OCI-LY1 (cell line): ENCODE results near the gene MGRN1.

Experiments used
- H2AFZ ChIP-seq: fragments of 200-600 bp; sonication (generic), shearing (Covaris generic); 2 replicates; pipeline ENCODE4 v1.6.0; 2014; ENCODE audit warnings: antibody characterized with exemption, mild to moderate bottlenecking, low read length
- H3F3A ChIP-seq: fragments of 200-600 bp; sonication (generic), shearing (Covaris generic); 2 replicates; pipeline ENCODE4 v1.6.0; 2014; ENCODE audit warnings: mild to moderate bottlenecking, antibody characterized with exemption, low read length, moderate library complexity; ENCODE audit not compliant: insufficient read depth
- H3K27ac ChIP-seq: fragments of 200-600 bp; sonication (generic); 2 replicates; pipeline ENCODE4 v1.5.1; 2014; ENCODE audit warnings: low read length, mixed run types, mild to moderate bottlenecking, low read depth; ENCODE audit not compliant: poor library complexity, severe bottlenecking
- H3K27me3 ChIP-seq: fragments of 200-600 bp; sonication (generic); 2 replicates; pipeline ENCODE4 v1.6.0; 2014; ENCODE audit warnings: antibody characterized with exemption, mild to moderate bottlenecking, low read length, moderate library complexity; ENCODE audit not compliant: insufficient read depth
- H3K36me3 ChIP-seq: fragments of 200-600 bp; sonication (generic); 2 replicates; pipeline ENCODE4 v1.6.1; 2014; ENCODE audit warnings: mild to moderate bottlenecking, antibody characterized with exemption, low read length, moderate library complexity, mixed read lengths; ENCODE audit not compliant: insufficient read depth
- H3K4me1 ChIP-seq: fragments of 200-600 bp; sonication (generic); 2 replicates; pipeline ENCODE4 v1.5.1; 2014; ENCODE audit warnings: mild to moderate bottlenecking, low read length, moderate library complexity; ENCODE audit not compliant: insufficient read depth, severe bottlenecking
- H3K4me2 ChIP-seq: fragments of 200-600 bp; sonication (generic), shearing (Covaris generic); 2 replicates; pipeline ENCODE4 v1.6.1; 2014; ENCODE audit warnings: low read length
- H3K4me3 ChIP-seq: fragments of 200-600 bp; sonication (generic); 2 replicates; pipeline ENCODE4 v1.5.1; 2014; ENCODE audit warnings: low read length, low read depth, mild to moderate bottlenecking, mixed read lengths; ENCODE audit not compliant: poor library complexity, severe bottlenecking
- H3K79me2 ChIP-seq: fragments of 200-600 bp; shearing (Covaris generic); 2 replicates; pipeline ENCODE4 v1.6.1; 2016; ENCODE audit warnings: mixed run types, low read length, mixed read lengths; ENCODE audit not compliant: insufficient read depth
- H3K9ac ChIP-seq: fragments of 200-600 bp; sonication (generic), shearing (Covaris generic); 2 replicates; pipeline ENCODE4 v1.6.1; 2014; ENCODE audit warnings: mild to moderate bottlenecking, low read length, mixed read lengths
- H3K9me2 ChIP-seq: fragments of 200-600 bp; sonication (generic), shearing (Covaris generic); 2 replicates; pipeline ENCODE4 v1.6.1; 2014; ENCODE audit warnings: low read depth, mild to moderate bottlenecking, low read length, mixed read lengths
- H3K9me3 ChIP-seq: fragments of 200-600 bp; shearing (Covaris generic); 2 replicates; pipeline ENCODE4 v1.6.1; 2014; ENCODE audit warnings: low read length, mixed read lengths
- H4K20me1 ChIP-seq: fragments of 200-600 bp; sonication (generic), shearing (Covaris generic); 2 replicates; pipeline ENCODE4 v1.6.0; 2016; ENCODE audit warnings: mild to moderate bottlenecking, low read length; ENCODE audit not compliant: insufficient read depth
- CTCF ChIP-seq: fragments of 200-600 bp; sonication (generic), shearing (Covaris generic); IDR thresholded peaks from 2 replicates; pipeline ENCODE4 v1.5.1; 2017; ENCODE audit warnings: mild to moderate bottlenecking, antibody characterized with exemption, low read length, moderate library complexity, mixed read lengths
- EZH2 ChIP-seq: fragments of 200-600 bp; sonication (generic), shearing (Covaris generic); IDR thresholded peaks from 2 replicates; pipeline ENCODE4 v1.8.0; 2017; ENCODE audit warnings: borderline replicate concordance, mixed run types, mild to moderate bottlenecking, antibody characterized with exemption, low read length, moderate library complexity, mixed read lengths

MGRN1 gene

GRCh38 chr16:4685776-4686496 lies 61.3 kb downstream of the MGRN1 start:
- Histone ChIP-seq H3K4me3 (no peak overlapping the region), H2AFZ (no peak overlapping the region), H3K9me2 (no peaks in the 10 kb centered on the region), H3F3A (no peaks in the 10 kb centered on the region), H3K9ac (no peak overlapping the region), H3K4me1 (no peaks in the 10 kb centered on the region), H3K9me3 (no peaks in the 10 kb centered on the region), H3K36me3 (peaks cover 32% of the 10 kb centered on the region), H3K79me2 (no peaks in the 10 kb centered on the region), H4K20me1 (no peaks in the 10 kb centered on the region), H3K4me2 (no peak overlapping the region), H3K27me3 (no peaks in the 10 kb centered on the region), H3K27ac (no peak overlapping the region)
- TF ChIP-seq CTCF (no peak), EZH2 (no peak)

- no peak overlapping the region for H3K9ac ChIP-seq
- H4K20me1 ChIP-seq: no peaks in the 10 kb centered on the region
- TF ChIP-seq CTCF (no peak), EZH2 (no peak)
- no peak overlapping the region for H3K4me3 ChIP-seq
- H3K27ac ChIP-seq: no peak overlapping the region
- H3K27me3 ChIP-seq: no peaks in the 10 kb centered on the region
- H3K4me1 ChIP-seq: no peaks in the 10 kb centered on the region
- no peaks in the 10 kb centered on the region for H3K9me2 ChIP-seq
- H3K9me3 ChIP-seq: no peaks in the 10 kb centered on the region
- no peaks in the 10 kb centered on the region for H3K79me2 ChIP-seq
- H3K4me2 ChIP-seq: no peak overlapping the region
- H3K36me3 ChIP-seq: peaks cover 32% of the 10 kb centered on the region
- H3F3A ChIP-seq: no peaks in the 10 kb centered on the region; the same call in 1 of the 2 replicates
- no peak overlapping the region for H2AFZ ChIP-seq
Measured at GRCh38 chr16:4686497-4687210, 62.0 kb downstream of the MGRN1 start.

DNA sequence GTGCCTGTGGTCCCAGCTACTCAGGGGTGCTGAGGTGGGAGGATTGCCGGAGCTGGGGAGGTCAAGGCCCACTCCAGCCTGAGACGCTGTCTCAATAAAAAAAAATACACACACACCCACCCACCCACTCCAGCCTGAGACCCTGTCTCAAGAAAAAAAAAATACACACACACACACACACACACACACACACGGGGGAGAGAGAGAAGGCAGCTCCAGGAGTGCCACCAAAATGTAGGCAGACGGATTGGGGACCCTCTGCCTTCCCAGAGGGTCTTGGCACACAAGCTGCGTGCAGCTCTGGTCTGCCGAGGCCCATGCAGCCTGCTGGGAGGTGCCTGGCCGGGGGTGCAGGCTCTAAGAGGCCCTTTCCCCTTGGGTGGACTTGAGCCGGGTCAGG lies 62.8 kb downstream of the MGRN1 start:
- Histone ChIP-seq H3K4me1 (peaks cover 1% of the 10 kb centered on the region), H3K9me2 (no peaks in the 10 kb centered on the region), H3K27me3 (no peaks in the 10 kb centered on the region), H2AFZ (no peak overlapping the region), H4K20me1 (no peaks in the 10 kb centered on the region), H3K9me3 (no peaks in the 10 kb centered on the region), H3K4me2 (no peak overlapping the region), H3K79me2 (no peaks in the 10 kb centered on the region), H3K27ac (no peak overlapping the region), H3F3A (no peaks in the 10 kb centered on the region; the same call in 1 of the 2 replicates), H3K9ac (no peak overlapping the region), H3K36me3 (peaks cover 27% of the 10 kb centered on the region), H3K4me3 (no peak overlapping the region)
- no peak for TF ChIP-seq CTCF
- no peak for TF ChIP-seq EZH2
